Endothelial cell (in vitro differentiated cells): Measurements from ENCODE around the gene SLC25A20. TPM values are rescaled to one million over a fixed set of nuclear protein-coding genes. Genes with fewer than 3 reads are reported as not detected.

Experiments
- DNase-seq: peaks from one replicate; pipeline ENCODE4 v3.0.0; 2021; ENCODE audit warnings: low spot score
- H3K27ac Mint-ChIP-seq: one replicate; pipeline ENCODE4 v1.8.0; 2021; ENCODE audit warnings: mixed read lengths, inconsistent platforms; ENCODE audit not compliant: unreplicated experiment
- H3K27me3 Mint-ChIP-seq: one replicate; pipeline ENCODE4 v1.8.0; 2021; ENCODE audit warnings: mild to moderate bottlenecking, moderate library complexity, mixed read lengths, inconsistent platforms; ENCODE audit not compliant: unreplicated experiment
- H3K36me3 Mint-ChIP-seq: one replicate; pipeline ENCODE4 v1.8.0; 2021; ENCODE audit warnings: mild to moderate bottlenecking, low read depth, mixed read lengths, inconsistent platforms; ENCODE audit not compliant: unreplicated experiment
- H3K4me1 Mint-ChIP-seq: one replicate; pipeline ENCODE4 v1.8.0; 2021; ENCODE audit warnings: mild to moderate bottlenecking, mixed read lengths, inconsistent platforms; ENCODE audit not compliant: unreplicated experiment
- H3K4me3 Mint-ChIP-seq: one replicate; pipeline ENCODE4 v1.8.0; 2021; ENCODE audit warnings: mild to moderate bottlenecking, mixed read lengths, inconsistent platforms; ENCODE audit not compliant: unreplicated experiment
- H3K9me3 Mint-ChIP-seq: one replicate; pipeline ENCODE4 v1.8.0; 2021; ENCODE audit warnings: mixed read lengths, inconsistent platforms; ENCODE audit not compliant: unreplicated experiment
- total RNA-seq: library from RNA; stranded (reverse); fragmentation: NEBNext Ultra II Directional; extraction: Animal tissue kit (Norgen Biotek cat#: 25700); gene quantifications from one replicate; pipeline ENCODE4 v1.2.1, GENCODE V29; 2021; ENCODE audit not compliant: unreplicated experiment
- TF ChIP-seq, protein P1 (sequence below): fragments of 200-600 bp; sonication (generic); IDR thresholded peaks from one replicate; pipeline ENCODE4 v1.5.0; 2021; ENCODE audit warnings: antibody characterized with exemption; ENCODE audit not compliant: unreplicated experiment

The SLC25A20 gene
- total RNA-seq, 1 donor from 2014 or later, result 3.6 TPM

- peaks cover 23% of the 10 kb centered on the region for H3K36me3 Mint-ChIP-seq
- H3K9me3 Mint-ChIP-seq, result no peaks in the 10 kb centered on the region
- H3K4me3 Mint-ChIP-seq, result no peak overlapping the region
- H3K27ac Mint-ChIP-seq, result peak overlapping the region; percentile 33
- TF ChIP-seq, protein P1, sequence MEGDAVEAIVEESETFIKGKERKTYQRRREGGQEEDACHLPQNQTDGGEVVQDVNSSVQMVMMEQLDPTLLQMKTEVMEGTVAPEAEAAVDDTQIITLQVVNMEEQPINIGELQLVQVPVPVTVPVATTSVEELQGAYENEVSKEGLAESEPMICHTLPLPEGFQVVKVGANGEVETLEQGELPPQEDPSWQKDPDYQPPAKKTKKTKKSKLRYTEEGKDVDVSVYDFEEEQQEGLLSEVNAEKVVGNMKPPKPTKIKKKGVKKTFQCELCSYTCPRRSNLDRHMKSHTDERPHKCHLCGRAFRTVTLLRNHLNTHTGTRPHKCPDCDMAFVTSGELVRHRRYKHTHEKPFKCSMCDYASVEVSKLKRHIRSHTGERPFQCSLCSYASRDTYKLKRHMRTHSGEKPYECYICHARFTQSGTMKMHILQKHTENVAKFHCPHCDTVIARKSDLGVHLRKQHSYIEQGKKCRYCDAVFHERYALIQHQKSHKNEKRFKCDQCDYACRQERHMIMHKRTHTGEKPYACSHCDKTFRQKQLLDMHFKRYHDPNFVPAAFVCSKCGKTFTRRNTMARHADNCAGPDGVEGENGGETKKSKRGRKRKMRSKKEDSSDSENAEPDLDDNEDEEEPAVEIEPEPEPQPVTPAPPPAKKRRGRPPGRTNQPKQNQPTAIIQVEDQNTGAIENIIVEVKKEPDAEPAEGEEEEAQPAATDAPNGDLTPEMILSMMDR, result no peak
- peaks cover 18% of the 10 kb centered on the region for H3K4me1 Mint-ChIP-seq
- no peaks in the 10 kb centered on the region for H3K27me3 Mint-ChIP-seq
- DNase-seq, result no peak
These were observed 30.8 kb upstream of the SLC25A20 start for GRCh38 chr3:48929358-48930035.

DNA sequence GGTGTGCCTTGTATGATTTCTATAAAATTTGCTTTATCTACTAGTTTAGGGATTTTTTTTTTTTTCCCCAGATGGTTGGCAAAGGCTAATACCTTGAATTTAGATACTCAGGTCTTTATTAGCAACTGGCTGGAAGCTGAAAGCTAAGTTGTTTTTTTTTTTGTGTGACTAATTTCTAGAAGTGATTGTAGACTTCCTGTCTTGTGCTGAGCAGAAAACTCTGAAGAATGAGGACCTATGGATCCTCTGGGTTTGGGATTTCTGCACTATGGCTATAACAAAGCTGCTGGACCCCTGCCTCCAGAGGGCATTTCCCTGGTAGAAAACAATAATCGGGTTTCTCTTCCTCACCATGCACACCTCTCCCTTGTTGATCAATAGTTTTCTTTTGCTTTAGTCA lies 30.0 kb upstream of the SLC25A20 start:
- TF ChIP-seq, protein P1, result no peak
- Mint-ChIP-seq H3K27ac (peak overlapping the region; percentile 2), H3K9me3 (no peaks in the 10 kb centered on the region), H3K4me3 (no peak overlapping the region), H3K27me3 (no peaks in the 10 kb centered on the region), H3K36me3 (peaks cover 19% of the 10 kb centered on the region), H3K4me1 (peaks cover 18% of the 10 kb centered on the region)
- no peak for DNase-seq

- no peak overlapping the region for H3K4me3 Mint-ChIP-seq
- H3K9me3 Mint-ChIP-seq, result no peaks in the 10 kb centered on the region
- DNase-seq, result no peak
- peaks cover 19% of the 10 kb centered on the region for H3K36me3 Mint-ChIP-seq
- H3K4me1 Mint-ChIP-seq, result peaks cover 18% of the 10 kb centered on the region
- TF ChIP-seq, protein P1, result no peak
- no peaks in the 10 kb centered on the region for H3K27me3 Mint-ChIP-seq
- no peak overlapping the region for H3K27ac Mint-ChIP-seq
These were observed 29.2 kb upstream of the SLC25A20 start for GRCh38 chr3:48927928-48928327.

DNA sequence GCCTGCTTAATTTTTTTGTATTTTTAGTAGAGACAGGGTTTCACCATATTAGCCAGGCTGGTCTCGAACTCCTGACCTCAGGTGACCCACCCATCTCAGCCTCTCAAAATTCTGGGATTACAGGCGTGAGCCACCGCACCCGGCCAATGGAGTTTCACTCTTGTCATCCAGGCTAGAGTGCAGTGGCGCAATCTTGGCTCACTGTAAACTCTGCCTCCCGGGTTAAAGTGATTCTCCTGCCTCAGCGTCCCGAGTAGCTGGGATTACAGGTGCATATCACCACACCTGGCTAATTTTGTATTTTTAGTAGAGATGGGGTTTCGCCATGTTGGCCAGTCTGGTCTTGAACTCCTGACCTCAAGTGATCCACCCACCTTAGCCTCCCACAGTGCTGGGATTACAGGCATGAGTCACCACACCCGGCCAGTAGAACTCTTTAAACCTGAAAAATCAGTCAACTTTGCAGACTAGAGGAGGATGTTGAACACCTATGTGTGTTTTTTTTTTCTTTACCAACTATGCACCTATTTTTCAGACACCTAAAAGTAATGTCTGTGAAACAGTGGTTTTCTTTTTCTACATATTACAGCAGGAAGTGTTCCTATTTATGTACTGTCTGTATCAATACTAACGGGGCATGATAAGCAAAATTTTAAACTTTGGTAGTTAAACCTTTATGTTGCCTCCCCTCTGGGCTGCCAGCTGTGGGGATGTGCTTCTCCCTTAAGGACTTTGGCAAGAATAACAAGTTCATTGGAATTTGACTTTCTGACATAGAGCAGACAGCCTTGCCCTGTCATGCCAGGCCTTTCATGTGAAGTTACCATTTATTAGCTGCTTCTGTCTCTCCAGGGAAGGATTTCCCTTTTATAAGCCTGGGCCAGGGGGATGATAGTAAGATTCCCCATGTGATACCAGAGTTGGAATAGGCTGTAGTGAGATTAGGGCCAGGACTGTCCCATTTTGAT lies 28.0 kb upstream of the SLC25A20 start:
- Mint-ChIP-seq H3K9me3 (no peaks in the 10 kb centered on the region), H3K4me1 (peaks cover 18% of the 10 kb centered on the region), H3K36me3 (peaks cover 14% of the 10 kb centered on the region), H3K4me3 (no peak overlapping the region), H3K27ac (no peak overlapping the region), H3K27me3 (peaks cover 2% of the 10 kb centered on the region)
- TF ChIP-seq, protein P1, result no peak
- no peak for DNase-seq
